LNCAP (cell line): ENCODE results near the gene FXYD5.

ENCODE experiments used
- TF ChIP-seq, protein P1 (sequence below): fragments of 450-650 bp; IDR thresholded peaks from 2 replicates; pipeline ENCODE4 v1.5.1; 2017; ENCODE audit warnings: mild to moderate bottlenecking

The FXYD5 gene

DNA sequence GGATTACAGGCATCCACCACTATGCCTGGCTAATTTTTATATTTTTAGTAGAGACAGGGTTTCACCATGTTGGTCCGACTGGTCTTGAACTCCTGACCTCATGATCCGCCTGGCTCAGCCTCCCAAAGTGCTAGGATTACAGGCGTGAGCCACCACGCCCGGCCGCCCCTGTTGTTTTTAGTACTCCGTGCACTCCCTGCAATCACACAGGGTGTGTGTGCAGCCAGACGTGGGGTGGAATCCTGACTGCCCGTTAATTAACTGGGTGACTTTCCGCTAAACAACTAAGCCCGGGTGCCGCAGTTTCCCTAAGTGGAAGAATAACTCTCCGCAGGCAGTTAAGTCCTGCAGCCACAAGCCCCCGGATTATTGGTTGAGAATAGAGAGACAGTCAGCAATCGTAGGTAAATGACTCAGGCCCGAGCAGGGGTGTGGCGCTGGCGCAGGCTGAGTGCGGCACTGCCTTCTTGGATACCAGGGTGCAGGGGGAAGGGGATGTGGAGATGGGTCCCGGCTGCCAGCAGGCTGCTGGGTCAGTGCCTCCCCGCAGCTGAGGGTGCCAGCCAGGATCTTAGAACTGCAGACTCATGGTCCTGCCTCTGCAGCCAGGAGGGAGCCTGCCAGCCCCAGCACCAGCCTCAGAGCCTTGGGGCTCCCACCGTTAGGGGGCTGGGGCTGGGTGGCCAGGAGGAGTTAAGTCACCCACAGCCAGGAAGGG lies 45.0 kb upstream of the FXYD5 start:
- TF ChIP-seq, protein P1, sequence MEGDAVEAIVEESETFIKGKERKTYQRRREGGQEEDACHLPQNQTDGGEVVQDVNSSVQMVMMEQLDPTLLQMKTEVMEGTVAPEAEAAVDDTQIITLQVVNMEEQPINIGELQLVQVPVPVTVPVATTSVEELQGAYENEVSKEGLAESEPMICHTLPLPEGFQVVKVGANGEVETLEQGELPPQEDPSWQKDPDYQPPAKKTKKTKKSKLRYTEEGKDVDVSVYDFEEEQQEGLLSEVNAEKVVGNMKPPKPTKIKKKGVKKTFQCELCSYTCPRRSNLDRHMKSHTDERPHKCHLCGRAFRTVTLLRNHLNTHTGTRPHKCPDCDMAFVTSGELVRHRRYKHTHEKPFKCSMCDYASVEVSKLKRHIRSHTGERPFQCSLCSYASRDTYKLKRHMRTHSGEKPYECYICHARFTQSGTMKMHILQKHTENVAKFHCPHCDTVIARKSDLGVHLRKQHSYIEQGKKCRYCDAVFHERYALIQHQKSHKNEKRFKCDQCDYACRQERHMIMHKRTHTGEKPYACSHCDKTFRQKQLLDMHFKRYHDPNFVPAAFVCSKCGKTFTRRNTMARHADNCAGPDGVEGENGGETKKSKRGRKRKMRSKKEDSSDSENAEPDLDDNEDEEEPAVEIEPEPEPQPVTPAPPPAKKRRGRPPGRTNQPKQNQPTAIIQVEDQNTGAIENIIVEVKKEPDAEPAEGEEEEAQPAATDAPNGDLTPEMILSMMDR: no peak

DNA sequence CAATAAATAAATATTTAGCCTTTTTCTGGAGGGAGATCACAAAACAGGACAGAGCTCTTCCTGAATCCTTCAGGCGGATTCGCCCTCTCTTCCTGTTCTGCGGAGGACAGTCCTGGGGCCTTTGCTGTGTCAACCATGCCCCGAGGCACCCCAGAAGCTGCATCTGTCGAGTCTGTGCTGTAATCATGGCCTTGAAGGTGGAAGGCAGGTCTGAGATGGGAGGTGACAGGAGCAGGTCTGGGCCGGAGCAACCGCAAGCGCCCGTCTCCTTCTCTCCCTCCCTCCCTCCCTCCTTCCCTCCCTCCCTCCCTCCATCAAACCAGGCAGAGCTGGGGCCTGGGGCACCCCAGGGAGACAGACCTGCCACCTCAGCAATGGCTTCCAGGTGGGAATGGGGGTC lies 43.6 kb upstream of the FXYD5 start:
- TF ChIP-seq, protein P1: no peak

DNA sequence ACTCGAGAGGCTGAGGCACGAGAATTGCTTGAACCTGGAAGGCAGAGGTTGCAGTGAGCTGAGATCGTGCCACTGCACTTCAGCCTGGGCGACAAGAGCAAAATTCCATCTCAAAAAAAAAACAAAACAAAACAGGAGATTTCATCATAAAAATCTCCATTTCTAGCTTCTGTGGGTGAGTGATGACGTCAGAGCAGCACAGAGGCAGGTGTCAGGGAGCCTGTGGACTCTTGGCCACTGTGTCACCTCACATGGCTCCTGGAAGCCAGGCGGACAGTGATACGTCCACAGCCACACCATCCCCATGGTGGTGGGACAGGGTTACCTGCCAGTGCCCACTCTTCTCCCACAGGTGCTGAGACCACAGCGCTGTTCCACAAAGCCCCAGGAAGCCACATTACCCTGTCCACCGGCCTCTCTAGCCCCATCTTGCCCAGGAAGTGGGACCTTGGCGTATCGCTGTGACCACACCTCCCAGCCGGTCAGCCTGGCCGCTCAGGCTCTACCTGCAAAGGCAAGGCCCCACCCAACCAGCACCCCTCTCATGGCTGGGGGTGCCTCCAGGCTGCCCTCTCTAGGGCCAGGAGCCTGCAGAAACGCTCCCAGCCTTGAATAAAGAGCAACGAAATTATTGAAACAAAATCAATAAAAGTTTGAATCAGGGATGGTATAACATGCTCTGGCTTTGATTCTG lies 41.4 kb upstream of the FXYD5 start:
- TF ChIP-seq, protein P1: no peak

DNA sequence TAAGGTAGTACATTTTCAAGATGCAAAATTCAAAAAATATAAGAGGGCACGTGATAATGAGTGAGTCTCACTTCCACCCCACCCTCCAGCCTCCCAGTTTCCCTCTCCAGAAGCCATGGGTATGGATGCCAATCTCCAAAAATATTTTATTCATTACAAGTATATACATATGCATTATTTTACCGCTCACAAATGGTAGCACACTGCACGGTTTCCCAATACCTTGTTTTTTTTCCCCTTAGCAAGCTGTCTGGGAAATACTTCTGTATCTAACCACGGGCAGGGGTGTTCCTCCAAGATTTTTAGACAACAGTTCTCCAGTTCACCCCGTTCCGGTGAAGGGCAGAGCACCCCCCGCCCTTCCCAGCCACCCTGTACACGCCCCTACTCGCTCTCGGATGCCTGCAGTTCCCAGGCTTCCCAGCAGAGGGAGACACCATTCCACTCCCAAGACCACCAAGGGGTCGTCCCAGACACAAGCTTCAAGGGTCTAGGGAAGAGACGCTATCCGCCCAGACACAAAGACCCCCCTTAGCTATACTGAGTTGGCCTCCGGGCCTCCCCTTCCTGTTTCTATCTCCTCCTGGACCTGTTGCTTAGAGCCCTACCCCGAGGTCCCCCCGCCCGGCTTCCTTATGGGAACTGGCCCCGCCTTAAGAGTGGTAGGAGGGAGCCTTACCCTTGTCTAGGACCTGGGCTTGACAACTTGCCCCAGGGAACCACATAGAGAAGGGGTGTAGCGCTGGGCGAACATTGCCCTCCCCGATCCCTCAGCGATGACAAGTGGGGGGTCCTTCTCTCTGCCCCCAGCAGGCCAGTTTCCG lies 40.0 kb upstream of the FXYD5 start:
- TF ChIP-seq, protein P1: peak; percentile 99

DNA sequence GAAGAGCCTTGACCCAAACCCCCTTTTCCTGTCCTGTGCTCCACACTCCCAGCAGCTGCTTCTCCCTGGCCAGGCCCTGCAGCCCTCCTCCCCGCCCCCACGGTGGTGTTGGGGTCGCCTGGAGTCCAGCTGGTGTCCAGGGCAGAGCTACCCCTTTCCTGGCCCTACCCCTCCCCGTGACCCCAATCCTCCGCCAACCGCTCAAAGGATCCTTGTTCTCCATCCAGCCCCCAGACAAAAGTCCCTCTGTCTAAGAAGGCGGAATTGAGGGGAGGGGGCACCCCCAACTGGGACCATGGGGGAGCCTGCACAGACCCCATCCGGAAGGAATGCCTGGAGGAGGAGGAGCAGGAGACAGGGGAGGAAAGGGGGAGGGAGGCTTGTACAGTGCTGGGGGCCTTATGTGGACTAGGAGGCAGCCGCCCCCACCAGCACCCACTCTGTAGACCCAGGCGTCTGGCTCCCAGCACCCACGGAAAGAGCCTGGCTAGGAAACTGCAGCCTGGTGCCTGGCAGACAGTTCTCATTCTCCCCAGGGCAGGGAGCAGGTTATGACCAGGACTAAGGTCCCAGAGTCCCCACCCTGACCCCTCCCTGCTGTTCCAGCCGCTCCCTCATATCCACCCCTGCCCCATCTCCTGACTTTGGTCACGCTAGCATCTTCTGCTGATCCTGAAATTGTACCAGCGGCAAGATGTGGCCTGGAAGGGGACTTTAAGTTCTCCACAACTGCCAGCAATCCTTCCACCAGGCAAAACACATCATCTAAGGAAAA lies 39.2 kb upstream of the FXYD5 start, which contains the start of gene FXYD3:
TSS of gene FXYD3 (plus strand) at position 647 of the 775 bp plus-strand sequence. CDS start 3,554 bp downstream, outside the sequence.
- TF ChIP-seq, protein P1: no peak

DNA sequence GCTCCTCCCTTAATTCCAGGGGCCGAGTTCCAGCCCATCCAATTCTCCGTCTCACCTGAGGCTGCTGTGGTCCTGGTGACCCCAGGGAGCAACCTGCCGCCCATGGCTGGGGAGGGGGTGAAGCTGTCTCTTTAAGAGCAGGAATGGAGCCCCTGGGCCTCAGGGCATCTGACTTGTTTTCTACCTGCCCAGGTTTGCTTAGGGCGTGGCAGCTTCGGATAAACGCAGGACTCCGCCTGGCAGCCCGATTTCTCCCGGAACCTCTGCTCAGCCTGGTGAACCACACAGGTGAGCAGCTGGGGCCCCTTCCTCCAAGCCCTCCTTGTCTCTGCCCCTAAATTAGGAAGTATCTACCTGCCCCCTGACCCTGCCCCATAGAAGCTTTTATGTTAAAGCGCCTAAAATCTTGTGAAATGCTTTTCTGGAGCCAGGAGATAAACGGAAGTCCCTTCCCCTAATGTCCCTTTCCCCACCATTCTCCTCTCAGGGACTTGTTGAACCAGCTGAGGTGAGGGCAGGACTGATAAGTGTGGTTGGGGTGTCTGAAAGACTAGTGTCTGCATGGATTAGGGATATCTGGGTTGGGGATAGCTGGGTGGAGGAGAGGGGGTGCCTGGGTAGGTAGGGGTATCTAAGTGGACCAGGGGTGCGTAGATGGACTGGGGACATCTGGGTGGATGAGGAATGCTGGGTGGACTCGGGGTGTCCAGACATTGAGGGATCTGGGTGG lies 38.3 kb upstream of the FXYD5 start:
- TF ChIP-seq, protein P1: no peak
